NCI-H2029 (cell line): ENCODE data around the gene STPG2.
A peak's percentile ranks its signal among the peaks of the same experiment; 100 is the strongest.

Experiments
- DNase-seq: peaks from one replicate; lab custom pipeline; 2025; lab: John Stamatoyannopoulos, UW

Gene STPG2

DNA sequence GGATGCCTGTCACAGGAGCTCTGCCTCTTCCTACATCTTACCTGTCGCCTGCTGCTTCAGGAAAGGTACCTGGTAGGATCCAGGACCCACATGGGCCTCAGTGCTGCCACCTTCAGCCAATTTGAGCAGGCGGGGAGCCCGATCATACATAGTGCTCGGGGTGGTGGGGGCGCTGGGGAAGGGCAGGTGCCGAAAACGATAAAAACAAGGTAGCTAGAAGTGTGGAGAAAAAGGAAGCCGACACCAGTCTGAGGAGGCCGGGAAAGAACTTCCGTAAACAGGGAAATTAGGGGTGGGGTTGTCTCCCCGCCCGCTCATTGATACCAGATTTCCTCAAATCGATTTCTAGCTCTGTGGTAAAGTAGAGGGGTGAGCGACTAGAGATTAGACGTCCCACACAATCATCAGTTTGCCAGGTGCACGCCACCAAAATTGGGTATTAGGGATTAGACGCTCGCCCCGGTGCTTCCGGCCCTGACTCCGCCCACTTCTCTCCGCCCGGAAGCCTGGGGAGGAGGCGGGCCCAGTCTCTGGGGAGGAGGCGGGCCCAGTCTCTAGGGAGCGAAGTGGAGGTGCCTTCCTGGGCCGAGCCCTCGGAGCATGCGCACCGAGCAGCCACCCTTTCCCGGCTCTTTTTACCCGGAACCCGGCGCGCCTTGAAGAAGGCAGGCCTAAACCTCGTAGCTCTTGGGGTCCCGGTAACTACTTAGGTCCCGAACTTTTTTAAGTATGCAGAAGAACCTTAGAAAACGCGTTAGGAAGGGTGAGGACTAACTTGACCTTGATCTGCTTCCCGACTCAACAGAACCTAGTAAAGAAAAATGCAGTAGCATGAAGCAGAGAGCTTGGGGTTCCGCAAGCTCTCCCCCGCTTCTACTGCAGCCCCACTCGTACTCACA, at the start of gene STPG2:
STPG2 (minus strand) TSS at position 476 of the 899 bp plus-strand sequence.
- DNase-seq, result peak; percentile 89

DNA sequence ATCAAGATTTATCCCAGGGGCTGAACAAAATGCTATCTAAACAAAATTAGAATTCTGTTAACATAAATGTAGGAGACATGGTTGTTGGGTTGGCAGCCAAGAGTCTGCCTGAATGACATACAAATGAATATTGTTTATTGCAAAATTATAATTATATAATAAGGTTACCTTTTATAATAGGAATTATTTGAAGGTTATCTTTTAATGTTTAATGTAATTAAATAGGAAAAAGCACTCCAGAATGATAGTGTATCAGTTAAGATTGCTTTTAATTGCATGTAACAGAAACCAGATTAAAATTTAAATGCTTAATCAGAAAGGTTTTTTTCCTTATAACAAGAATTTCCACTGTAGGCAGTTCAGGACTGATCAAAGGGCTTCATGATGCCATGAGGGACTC, 42.0 kb upstream of the STPG2 start:
- no peak for DNase-seq

- no peak for DNase-seq
These were observed 38.5 kb upstream of the STPG2 start for GRCh38 chr4:98181809-98182208.

- DNase-seq, result no peak
These were observed 36.7 kb upstream of the STPG2 start for GRCh38 chr4:98179951-98180350.

GRCh38 chr4:98176531-98176930, 33.3 kb upstream of the STPG2 start:
- no peak for DNase-seq

- no peak for DNase-seq
These were observed 26.8 kb upstream of the STPG2 start for GRCh38 chr4:98170035-98170434.

GRCh38 chr4:98166731-98167041, 23.4 kb upstream of the STPG2 start:
- no peak for DNase-seq

DNA sequence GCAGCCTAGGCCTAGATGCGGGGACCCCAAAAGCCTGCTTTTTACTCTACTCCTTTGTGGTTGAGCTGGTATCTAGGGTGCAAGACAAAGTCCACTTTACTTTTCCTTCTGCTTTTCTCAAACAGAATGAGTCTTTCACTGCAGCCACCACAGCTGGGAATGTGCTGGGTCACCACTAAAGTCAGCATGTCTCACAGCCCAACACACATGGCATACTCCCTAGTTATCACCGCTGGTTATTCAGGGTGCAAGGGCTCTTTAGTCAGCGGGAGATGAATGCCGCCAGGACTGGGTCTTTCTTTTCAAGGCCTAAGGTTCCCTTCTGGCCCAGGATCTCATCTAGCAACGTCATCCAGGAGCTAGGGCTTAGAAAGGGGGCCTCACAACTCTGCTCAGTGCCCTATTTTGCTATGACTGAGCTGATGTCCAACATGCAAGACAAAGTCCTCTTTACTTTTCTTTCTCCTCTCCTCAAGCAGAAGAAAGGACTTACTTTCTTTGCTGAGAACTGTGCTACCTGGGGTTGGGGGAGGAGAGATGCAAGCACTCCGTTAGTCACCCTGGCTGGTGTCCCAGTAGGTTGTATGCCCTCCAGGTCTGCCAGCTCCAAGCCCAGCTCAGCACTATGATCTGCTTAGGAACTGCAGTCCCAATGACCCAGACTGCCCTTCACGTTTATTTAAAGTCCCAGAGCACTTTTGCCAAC, 22.9 kb upstream of the STPG2 start:
- DNase-seq, result no peak

DNA sequence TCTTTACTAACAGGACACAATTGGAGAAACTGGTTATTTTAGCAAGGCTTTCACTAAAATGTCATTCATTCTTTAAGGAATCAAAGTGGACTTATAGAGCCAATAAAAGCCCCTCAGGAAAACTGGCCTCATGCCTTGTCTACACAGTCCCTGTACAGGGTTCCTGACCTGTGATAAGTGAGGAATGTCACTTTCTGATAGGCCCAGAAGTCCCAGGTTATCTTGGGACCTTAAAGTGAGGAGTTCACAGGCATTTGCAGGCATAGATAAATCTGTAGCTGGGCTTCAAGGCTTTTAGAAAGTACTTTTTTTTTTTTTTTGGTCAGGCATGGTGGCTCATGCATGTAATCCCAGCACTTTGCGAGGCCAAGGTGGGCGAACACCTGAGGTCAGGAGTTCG, 19.4 kb upstream of the STPG2 start:
- no peak for DNase-seq

DNA sequence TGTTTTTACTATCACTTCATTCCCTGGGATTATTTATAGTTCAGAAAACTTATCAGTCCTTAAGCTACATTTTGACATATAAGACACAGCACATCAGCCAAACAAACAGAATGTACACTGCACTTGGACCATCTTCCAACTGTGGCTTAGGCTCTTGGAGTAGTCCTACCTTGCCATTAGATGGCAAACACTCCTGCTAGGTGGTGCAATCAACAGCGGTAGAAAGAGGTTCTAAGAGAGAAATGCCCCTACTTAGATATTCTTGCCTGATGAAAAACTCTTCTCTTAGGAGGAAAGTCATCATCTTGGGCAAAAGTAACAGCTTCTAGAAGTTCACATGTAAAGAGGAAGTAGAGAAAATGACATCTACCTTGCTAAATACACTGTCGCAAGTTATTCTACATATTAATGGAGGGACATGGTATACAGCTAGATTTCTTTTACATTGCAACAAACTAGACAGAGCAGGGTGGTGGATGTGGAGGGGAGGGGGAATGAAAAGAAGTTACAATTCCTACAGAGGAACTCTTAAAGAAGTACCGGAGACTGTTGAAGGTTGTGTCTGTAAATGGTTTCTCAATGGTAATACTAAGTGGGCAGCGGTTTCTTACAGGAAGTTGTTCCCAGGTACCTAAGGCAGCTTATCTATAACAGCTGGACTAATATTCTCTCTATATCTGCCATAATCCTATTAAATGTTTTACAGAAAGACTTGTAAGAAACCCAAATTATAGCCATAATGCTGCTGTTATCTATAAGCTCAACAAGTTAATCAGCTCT, 8.1 kb upstream of the STPG2 start:
- no peak for DNase-seq

DNA sequence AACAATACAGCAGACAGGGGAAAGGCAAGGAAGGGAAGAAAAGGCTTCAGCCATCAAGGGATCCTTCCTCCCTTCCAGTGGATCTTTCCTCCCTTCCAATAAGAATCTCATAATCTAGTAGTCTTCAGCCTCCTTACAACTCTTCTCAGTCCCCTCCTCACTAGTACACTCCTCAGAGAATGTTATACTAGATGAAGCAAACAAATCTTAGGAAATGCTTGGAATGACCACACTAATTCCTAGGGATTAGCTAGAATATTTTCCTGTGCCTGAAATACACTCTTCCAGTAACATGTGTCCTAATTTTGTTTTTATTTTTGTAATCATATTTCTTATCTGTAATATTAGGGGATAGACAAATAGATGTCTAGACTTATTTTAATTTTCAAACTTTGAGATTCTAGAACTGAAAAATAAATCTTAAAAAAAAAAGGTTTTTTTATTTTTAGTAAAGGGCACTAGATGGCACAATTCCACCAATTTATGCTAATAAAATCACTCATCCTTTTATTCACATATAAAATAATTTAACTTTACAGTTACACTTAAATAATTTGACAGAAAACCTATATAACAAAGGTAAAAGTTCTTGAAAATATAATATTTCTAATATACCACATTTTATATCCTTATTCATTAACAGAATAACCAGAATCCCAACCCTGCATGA, 7.0 kb upstream of the STPG2 start:
- DNase-seq, result no peak

DNA sequence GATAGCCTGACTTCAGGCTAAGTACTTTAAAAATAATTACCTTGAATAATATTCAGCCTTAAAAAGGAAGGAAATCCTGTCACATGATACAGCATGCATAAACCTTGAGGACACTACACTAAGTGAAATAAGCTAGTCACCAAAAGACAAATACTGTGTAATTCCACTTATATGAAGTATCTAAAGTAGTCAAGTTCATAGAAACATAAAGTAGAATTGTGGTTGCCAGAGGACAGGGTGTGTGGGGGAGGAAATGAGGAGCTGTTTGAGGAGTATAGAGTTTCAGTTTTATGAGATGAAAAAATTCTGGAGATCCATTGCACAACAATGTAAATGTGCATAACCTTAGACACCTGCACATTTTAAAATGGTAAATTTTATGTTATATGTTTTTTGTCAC, 5.6 kb upstream of the STPG2 start:
- DNase-seq, result peak; percentile 39

DNA sequence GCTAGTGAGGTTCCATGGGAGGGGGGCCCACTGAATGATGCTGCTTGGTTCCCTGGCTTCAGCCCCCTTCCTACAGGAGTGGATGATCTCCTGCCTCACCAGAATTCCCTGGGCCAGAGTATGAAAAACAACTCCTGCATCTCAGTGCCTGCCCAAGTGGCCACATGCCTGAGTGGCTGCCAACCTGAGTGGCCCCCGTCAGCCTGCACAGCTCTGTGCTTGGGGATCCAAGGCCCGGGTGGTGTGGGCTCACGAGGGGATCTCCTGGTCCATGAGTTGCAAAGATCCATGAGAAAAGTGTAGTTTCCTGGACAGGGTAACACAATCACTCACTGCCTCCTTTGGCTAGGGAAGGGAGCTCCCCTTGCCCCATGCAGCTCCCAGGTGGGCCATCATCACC, 17.1 kb downstream of the STPG2 start:
- no peak for DNase-seq

- no peak for DNase-seq
These were observed 17.7 kb downstream of the STPG2 start for GRCh38 chr4:98125585-98125984.

GRCh38 chr4:98117363-98117762, 25.9 kb downstream of the STPG2 start:
- no peak for DNase-seq

DNA sequence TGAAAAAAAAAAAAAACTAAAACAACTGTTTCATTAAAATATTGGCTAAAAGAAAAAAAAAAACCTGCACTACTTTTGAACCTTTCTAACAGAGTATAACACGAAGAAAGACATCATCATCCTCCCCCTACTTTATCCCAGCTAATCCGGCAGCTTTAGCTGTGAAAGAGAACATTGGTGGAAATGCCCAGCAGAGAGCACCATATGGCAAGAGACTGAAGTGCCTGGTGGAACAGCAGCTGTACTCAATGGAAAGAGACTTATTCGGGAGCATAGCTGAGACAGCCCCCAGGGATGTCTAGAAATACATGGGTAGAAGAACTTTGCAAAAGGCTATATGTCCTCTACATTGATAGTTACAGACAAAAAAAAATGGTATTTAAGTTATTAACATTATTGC, 30.3 kb downstream of the STPG2 start:
- DNase-seq, result no peak

GRCh38 chr4:98110929-98111328, 32.3 kb downstream of the STPG2 start:
- no peak for DNase-seq

DNA sequence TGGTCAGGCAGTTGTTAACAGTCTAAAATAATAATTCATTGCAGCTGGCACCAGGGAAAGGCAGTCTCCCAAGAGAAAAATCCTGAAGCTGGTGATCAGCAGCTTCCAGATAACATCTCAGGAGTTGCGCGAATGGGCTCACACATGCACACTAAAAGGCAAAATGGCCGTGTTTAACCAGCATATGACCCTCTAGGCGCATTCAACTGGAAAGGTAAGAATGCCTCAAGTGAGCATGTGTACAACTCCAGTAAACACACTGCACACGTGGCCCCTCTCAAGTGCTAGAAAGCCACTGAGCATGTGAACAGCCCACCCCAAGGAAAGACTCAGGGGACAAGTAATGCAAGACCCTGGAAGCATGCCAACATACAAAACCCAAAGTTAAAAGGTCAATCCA, 33.1 kb downstream of the STPG2 start:
- no peak for DNase-seq

GRCh38 chr4:98102660-98103059, 40.6 kb downstream of the STPG2 start:
- no peak for DNase-seq

GRCh38 chr4:98101988-98102387, 41.3 kb downstream of the STPG2 start:
- no peak for DNase-seq

DNA sequence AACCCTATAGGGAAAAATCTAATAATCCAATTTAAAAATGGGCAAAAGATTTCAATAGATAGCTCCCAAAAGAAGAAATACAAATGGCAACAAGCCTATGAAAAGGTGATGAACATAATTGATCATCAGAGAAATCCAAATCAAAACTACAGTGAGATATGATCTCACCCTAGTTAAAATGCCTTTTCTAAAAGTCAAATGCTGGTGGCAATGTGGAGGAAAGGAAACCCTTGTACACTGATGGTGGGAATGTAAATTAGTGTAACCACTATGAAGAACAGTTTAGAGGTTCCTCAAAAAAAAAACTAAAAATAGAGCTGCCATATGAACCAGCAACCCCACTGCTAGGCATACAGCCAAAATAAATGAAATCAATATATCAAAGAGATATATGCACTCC, 44.5 kb downstream of the STPG2 start:
- no peak for DNase-seq

DNA sequence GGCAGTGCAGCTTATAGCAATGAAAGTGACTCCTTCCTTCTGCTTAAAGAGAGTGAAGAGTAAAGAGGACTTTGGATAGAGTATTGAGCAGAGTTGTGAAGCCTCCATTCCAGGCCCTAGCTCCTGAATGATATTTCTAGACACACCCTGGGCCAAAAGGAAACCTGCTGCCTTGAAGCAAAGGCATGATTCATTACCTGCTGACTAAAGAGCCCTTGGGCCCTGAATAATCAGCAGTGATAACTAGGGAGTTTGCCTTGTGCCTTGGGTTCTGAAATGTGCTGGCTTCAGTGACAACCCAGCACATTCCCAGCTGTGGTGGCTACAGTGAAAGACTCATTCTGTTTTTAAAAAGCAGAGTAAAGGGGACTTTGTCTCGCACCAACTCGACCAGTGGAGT, 49.2 kb downstream of the STPG2 start:
- DNase-seq, result no peak
